ENCODE data around the gene MAP4K5.

DNA sequence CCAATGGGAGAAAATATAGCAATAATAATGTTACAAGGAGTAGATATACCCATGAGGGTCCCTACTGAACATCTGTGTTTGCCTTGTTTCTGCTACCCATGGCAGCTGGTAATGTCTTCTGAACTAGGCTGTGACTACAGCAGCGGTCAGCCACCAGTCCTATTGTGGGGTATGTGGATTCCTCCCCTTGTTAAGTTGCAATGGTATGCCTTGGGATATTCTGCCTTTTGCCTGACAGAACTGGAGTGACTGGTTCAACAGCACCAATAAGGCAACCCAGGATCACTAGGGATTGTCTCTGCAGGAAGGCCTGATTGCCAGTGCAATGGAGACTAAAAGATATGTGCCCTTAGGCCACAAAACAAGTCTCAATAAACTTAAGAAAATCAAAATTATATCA, 17.9 kb upstream of the MAP4K5 start:
- TF ChIP-seq POLR2A (IDR thresholded peaks at IDR 0.05; ENCODE audit: low read depth, low read length) (no peak), SPI1 (IDR thresholded peaks at IDR 0.05; ENCODE audit: low read depth, low read length) (no peak), POLR2AphosphoS5 (IDR thresholded peaks at IDR 0.05; ENCODE audit: low read depth, low read length) (no peak), POU2F2 (IDR thresholded peaks at IDR 0.05; ENCODE audit: low read depth, low read length) (no peak)
